Lower leg skin (tissue), 3 donors: Measurements from ENCODE around the gene RNF145.

Experiments used
- POLR2A ChIP-seq, 2 donors: fragments of 450-650 bp; IDR thresholded peaks; one replicate each; pipeline ENCODE4 v1.6.1; 2016 to 2017; ENCODE audit warnings: antibody characterized with exemption in 2 of 2, mild to moderate bottlenecking in 1 of 2, moderate library complexity in 1 of 2
- TF ChIP-seq, protein P1 (sequence below), 3 donors: fragments of 450-650 bp; IDR thresholded peaks; one replicate each; pipeline ENCODE4 v1.5.1; 2016; ENCODE audit warnings: antibody characterized with exemption in 3 of 3, mild to moderate bottlenecking in 3 of 3, moderate library complexity in 2 of 3

DNA sequence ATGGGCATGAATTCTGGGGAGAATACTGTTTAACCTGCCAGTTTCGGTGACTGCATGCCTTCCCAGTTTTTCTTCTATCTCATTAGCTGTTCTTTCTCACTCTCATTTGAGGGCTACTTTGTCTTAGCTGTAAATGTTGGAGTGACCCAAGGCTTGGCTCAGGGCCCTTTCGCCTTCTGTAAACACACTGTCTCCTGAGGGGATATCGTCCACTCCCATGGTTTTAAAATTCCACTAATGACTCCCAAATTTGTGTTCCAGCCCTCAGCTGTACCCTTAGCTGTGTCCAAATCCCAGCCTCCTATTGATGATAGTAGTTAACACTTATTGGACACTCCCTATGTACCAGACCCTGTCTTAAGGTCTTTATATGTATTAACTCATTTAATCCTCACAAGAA lies 14.1 kb upstream of the RNF145 start:
- TF ChIP-seq POLR2A (IDR thresholded peaks at IDR 0.05) = no peak
- TF ChIP-seq, protein P1, sequence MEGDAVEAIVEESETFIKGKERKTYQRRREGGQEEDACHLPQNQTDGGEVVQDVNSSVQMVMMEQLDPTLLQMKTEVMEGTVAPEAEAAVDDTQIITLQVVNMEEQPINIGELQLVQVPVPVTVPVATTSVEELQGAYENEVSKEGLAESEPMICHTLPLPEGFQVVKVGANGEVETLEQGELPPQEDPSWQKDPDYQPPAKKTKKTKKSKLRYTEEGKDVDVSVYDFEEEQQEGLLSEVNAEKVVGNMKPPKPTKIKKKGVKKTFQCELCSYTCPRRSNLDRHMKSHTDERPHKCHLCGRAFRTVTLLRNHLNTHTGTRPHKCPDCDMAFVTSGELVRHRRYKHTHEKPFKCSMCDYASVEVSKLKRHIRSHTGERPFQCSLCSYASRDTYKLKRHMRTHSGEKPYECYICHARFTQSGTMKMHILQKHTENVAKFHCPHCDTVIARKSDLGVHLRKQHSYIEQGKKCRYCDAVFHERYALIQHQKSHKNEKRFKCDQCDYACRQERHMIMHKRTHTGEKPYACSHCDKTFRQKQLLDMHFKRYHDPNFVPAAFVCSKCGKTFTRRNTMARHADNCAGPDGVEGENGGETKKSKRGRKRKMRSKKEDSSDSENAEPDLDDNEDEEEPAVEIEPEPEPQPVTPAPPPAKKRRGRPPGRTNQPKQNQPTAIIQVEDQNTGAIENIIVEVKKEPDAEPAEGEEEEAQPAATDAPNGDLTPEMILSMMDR (IDR thresholded peaks at IDR 0.05) = no peak
